HG02943 (cell line): Measurements from ENCODE around the gene RC3H1.

Experiments
- ATAC-seq: cut with Tn5 transposase; IDR thresholded peaks from one replicate; pipeline ENCODE4 v1.9.1; 2021; ENCODE audit warnings: mild to moderate bottlenecking, low read depth, moderate library complexity; ENCODE audit not compliant: unreplicated experiment

RC3H1 gene

GRCh38 chr1:173894189-173894588 is 128.0 kb downstream of the RC3H1 start:
- no peak for ATAC-seq

DNA sequence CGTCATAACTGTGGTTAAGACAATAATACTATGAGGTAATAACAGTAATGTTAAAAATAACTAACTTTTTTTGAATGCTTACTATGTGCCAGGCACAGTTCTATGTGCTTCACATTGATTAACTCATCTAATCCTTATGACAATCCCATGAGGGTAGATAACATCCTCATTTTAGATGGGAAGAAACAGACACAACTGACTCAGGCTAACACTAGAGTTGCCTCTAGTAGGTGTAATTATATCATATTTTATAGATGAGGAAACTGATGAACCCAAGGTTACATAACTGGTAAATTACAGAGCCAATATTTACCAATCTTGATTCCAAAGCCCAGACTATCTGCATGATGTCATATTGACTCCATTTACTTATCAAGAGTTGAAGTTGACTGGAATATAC is 128.5 kb downstream of the RC3H1 start:
- ATAC-seq: no peak

DNA sequence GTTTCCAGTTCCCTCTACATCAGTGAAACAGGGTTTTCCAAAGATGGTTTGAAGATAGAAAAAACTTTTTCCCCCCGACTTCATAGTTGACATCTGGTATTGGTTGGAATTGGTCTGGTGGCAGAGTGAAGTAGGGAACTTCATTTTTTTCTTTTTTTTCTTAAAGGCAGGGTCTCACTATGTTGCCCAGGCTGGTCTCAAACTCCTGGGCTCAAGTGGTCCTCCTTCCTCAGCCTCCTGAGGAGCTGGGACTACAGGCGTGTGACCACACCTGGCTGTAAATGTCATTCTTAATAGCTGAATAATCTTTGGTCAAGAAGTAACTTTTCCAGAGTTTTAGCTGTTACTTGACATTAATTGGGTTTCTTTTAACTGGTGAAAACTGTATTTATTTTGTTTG is 132.3 kb downstream of the RC3H1 start:
- no peak for ATAC-seq

- no peak for ATAC-seq
Measured at GRCh38 chr1:173888749-173889148, 133.4 kb downstream of the RC3H1 start.

- no peak for ATAC-seq
Measured at GRCh38 chr1:173887627-173888026, 134.5 kb downstream of the RC3H1 start.

DNA sequence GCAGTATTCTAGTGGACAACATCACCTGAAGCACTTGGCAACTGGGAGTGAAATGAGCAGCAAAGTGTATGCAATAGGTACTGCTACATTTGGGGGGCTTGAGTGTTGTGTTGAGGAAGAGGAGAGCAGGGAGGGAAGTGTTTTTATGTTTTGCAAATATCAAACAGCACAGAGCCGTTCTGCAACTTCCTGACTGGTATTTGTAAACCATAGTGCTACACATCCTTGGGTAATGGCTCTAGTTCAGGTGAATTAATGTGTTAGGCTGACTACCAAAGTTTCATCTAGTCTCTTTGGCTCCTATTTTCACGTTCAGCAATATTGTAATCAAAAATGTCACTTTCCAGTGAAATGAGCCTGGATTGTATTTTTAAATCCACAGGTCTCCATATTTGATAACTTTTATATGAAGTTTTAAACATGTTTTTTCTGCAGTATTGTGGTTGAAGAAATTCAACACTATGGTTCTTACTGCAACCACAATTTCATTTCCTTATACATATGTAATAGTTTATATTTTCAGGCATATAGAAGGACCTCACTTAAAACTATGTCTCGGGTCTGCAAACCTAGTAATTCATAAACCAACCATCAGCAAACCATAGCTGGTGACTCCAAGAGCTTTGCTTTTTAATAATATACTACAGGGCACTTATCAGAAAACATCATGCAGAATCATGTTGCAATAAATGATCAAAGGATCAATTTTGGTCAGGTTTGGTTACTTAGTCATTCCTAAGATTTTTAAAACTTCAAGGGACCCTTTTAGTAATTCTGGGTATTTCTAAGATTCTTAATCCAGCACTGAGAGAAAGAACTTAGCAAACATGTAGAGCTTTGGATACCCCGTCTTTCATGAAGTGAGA is 135.2 kb downstream of the RC3H1 start:
- no peak for ATAC-seq

DNA sequence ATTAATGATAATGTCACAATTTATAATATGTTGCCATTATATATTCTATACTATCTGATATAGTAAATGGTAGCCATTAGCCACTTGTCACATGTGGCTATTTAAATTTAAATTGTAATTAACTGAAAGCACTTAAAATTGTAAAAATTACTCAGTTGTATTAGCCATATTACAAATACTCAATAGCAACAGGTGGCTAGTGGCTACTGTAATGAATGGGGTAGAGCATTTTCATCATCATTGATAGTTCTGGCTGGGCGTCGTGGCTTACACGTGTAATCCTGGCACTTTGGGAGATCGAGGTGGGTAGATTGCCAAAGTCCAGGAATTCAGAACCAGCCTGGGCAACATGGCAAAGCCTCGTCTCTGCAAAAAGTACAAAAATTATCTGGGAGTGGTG is 137.5 kb downstream of the RC3H1 start:
- no peak for ATAC-seq
